Neutrophil (primary cell): Measurements from ENCODE around the gene CYBC1.

Experiments used
- H3K27ac ChIP-seq: fragments of 200-600 bp; sonication (generic); 2 replicates; pipeline ENCODE4 v1.5.1; 2016; ENCODE audit warnings: mild to moderate bottlenecking, moderate library complexity
- H3K27me3 ChIP-seq: fragments of 200-600 bp; sonication (generic); 2 replicates; pipeline ENCODE4 v1.6.0; 2016; ENCODE audit warnings: mild to moderate bottlenecking
- H3K36me3 ChIP-seq: fragments of 200-600 bp; sonication (generic); 2 replicates; pipeline ENCODE4 v1.5.1; 2017
- H3K4me1 ChIP-seq, 2 experiments: fragments of 200-600 bp in 1 of 2; sonication (generic) in 1 of 2; 1 replicate in 1 of 2; 2 replicates in 1 of 2; pipeline versions ENCODE4 v1.5.1 to v1.6.1; 2013 to 2016; ENCODE audit warnings: low read depth in 1 of 2, low read length in 1 of 2, mild to moderate bottlenecking in 1 of 2, moderate library complexity in 1 of 2; ENCODE audit not compliant: control insufficient read depth in 1 of 2, insufficient read depth in 1 of 2
- H3K4me3 ChIP-seq, 2 experiments: fragments of 200-600 bp in 1 of 2; sonication (generic) in 1 of 2; 1 replicate in 1 of 2; 2 replicates in 1 of 2; pipeline ENCODE4 v1.5.1; 2013 to 2016; ENCODE audit warnings: low read depth in 1 of 2, low read length in 1 of 2, mild to moderate bottlenecking in 1 of 2, moderate library complexity in 1 of 2
- H3K9me3 ChIP-seq: fragments of 200-600 bp; sonication (generic); 2 replicates; pipeline ENCODE4 v1.5.1; 2016
- CTCF ChIP-seq: fragments of 200-600 bp; sonication (generic); IDR thresholded peaks from 2 replicates; pipeline ENCODE4 v1.5.1; 2016; ENCODE audit warnings: antibody characterized with exemption

Gene CYBC1

GRCh38 chr17:82424001-82424862, 26.3 kb downstream of the CYBC1 start:
- Histone ChIP-seq H3K36me3 (no peaks in the 10 kb centered on the region), H3K27me3 (no peaks in the 10 kb centered on the region), H3K4me1 (peaks cover 9 to 10% of the 10 kb centered on the region in 2 experiments), H3K9me3 (no peaks in the 10 kb centered on the region), H3K4me3 (no peak overlapping the region), H3K27ac (no peak overlapping the region)
- TF ChIP-seq CTCF, result peak; percentile 72

GRCh38 chr17:82419540-82419939, 31.0 kb downstream of the CYBC1 start:
- no peaks in the 10 kb centered on the region for H3K9me3 ChIP-seq
- TF ChIP-seq CTCF, result no peak
- no peaks in the 10 kb centered on the region for H3K36me3 ChIP-seq
- no peaks in the 10 kb centered on the region for H3K27me3 ChIP-seq
- H3K27ac ChIP-seq, result peak overlapping the region; percentile 87
- peaks cover 21 to 27% of the 10 kb centered on the region in 2 experiments for H3K4me1 ChIP-seq
- H3K4me3 ChIP-seq, result peak overlapping the region; percentile 85 to 93

- H3K27me3 ChIP-seq, result no peaks in the 10 kb centered on the region
These were observed 32.3 kb downstream of the CYBC1 start, which contains the start of the genes HEXD and OGFOD3 for GRCh38 chr17:82418001-82418986. Gene HEXD (plus strand): TSS chr17:82418347. CDS start chr17:82419800, 1,453 bp downstream. Gene OGFOD3 (minus strand): TSS chr17:82418586. CDS start chr17:82418485, 101 bp downstream.

GRCh38 chr17:82416771-82417170, 33.8 kb downstream of the CYBC1 start:
- H3K27ac ChIP-seq, result no peak overlapping the region
- no peaks in the 10 kb centered on the region for H3K27me3 ChIP-seq
- no peaks in the 10 kb centered on the region for H3K36me3 ChIP-seq
- no peak overlapping the region for H3K4me3 ChIP-seq
- H3K4me1 ChIP-seq, result peaks cover 21 to 29% of the 10 kb centered on the region in 2 experiments
- no peaks in the 10 kb centered on the region for H3K9me3 ChIP-seq
- TF ChIP-seq CTCF, result peak; percentile 8

More at GRCh38 chr17:82418001-82418986, 32.3 kb downstream of the CYBC1 start, which contains the start of the genes HEXD and OGFOD3:
- peak; percentile 65 for TF ChIP-seq CTCF
- Histone ChIP-seq H3K27ac (peak within 1 kb of the TSS; percentile 87), H3K36me3 (no peaks in the 10 kb centered on the region), H3K4me3 (peak within 1 kb of the TSS; percentile 85 to 93), H3K4me1 (peaks cover 21 to 29% of the 10 kb centered on the region in 2 experiments), H3K9me3 (no peaks in the 10 kb centered on the region)

- Histone ChIP-seq H3K27me3 (no peaks in the 10 kb centered on the region), H3K9me3 (no peaks in the 10 kb centered on the region), H3K27ac (no peak overlapping the region), H3K4me3 (no peak overlapping the region), H3K36me3 (no peaks in the 10 kb centered on the region), H3K4me1 (peaks cover 21 to 29% of the 10 kb centered on the region in 2 experiments)
- no peak for TF ChIP-seq CTCF
These were observed 34.3 kb downstream of the CYBC1 start for GRCh38 chr17:82416264-82416663.
